Fibroblast of skin of left biceps (primary cell): ENCODE measurements around the gene SLC1A2.

Experiments used
- DNase-seq, 2 experiments: peaks; one replicate each; pipeline ENCODE4 v3.0.0-alpha.2; 2013; ENCODE audit warnings: low read depth in 2 of 2

Gene SLC1A2

DNA sequence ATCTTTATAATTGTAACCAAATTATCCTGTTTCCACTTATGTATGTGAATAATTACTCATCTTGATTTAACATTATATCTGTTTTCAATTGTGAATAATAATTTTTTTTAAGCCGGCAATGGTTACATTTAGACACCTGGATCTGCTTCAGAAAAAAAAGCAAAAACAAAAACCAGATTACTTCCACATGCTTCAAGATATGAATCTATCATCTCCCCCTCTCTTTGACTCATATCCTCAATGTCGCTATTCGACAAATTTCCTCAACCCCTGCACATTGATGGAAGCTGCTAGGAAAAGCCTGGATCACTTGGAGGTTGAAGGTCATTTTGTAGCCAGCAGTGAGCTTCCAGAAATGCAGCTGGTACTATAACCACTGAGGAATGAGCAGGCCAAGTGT is 42.7 kb downstream of the SLC1A2 start:
- DNase-seq: peak in 1 of 2 experiments; percentile 60

DNA sequence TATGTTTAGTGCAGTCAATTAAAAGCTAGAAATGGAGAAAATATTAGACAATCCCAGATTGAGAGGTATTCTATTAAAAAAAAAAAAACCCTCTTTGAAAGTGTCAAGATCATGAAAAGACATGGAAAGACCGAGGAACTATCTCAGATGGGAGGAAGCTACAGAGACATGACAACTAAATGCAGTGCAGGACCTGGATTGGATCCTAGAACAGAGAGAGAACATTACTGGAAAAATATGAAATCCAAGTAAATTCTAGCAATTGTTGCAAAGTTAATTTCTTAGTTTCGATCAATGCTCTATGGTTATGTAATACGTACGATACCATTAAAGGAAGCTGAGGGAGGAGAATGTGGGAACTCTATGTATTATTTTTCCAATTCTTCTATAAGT is 43.2 kb downstream of the SLC1A2 start:
- no peak for DNase-seq

DNA sequence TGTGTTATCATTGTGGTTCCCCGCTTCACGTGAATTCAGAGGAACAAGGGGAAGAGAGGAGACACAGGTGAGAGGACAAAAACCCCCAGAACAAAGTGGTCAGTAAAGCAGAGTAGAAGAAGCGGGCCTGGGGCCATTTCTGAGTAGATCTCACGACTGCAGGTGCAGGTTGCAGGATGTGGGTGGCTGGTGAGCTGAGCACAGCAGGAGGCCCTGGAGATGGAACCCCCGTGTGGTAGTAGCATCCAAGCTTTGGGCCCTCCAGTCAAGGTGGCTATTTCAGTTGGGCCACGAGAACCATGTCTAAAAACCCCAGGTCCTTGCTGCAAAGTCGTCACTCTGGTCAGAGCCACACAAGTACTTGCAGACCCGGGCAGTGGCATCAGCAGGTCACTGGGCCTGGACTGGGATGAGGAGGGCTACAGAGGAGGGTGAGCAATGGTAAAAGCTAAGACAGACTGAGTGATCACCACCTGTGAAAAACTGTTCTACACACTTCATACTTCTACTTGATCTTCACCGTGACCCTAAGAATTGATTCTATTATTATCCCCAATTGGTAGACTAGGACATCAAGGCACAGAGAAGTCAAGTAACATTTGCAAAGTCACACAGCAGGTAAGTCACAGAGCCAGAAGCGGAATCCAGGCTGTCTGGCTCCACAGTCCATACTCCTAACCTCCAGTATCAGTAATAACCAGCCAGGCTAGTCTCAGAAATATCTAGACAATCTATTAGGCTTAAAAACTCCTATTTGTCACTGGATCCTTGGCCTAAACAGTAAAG is 43.8 kb downstream of the SLC1A2 start:
- no peak for DNase-seq

DNA sequence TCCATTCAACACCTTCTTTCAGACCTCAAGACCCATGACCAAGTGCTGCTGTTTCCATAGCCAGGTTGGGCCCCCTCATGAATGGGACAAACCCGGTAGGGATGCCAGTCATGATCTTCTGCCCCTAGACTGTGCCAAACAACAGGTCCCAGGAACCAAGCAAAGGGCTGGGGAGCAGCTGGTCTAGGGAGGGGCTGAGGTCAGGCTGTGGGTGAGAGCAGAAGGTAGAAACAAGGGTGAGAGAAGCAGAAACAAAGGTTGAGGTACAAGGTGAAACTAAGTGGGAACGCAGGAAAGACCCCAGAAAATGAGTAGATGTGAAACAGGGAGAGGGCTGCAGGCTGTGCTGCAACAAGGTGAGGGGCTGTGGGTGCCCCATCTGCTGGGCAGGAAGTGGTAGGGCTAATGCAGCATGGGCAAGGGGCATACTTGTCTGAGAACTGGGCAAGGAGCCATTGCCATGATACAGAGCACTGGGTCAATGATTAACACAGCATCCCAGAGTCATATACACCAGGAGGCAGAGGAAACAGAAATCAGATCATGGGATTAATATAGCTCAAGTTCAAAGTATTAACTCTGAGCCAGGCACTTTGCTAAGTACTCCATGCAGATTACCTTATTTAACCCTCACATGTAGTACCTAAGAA is 45.9 kb downstream of the SLC1A2 start:
- no peak for DNase-seq

DNA sequence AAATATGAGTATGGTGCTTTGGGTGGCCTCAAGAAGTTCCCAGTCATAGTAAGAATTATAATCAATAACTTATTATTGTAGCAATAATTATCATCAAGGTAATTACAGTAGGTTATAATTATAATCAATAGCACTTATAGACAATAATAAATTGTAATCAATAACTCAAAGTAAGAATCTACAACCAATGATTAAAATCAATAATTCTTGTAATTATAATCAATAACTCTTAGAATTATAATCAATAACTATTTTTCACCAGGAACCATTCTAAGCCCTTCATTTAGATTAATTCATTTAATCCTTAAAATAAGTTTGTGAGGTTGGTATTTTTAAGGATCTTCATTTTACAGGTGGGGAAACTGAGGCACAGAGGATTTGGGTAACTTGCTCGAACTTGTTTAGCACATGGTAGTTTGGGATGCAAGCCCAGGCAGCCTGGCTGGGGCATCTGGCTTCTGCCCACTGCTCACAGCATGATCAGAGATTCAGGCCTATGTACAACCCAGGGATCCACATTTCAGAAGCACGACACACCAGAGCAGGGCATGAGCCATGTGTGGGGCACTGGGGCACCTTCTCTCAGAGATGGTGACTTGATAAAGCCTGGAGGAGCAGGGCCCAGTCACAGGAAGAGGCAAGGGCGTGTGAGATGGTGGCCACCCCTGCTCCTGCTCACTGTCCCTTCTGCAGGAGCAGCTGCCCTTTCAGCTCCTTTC is 46.6 kb downstream of the SLC1A2 start:
- DNase-seq: no peak

DNA sequence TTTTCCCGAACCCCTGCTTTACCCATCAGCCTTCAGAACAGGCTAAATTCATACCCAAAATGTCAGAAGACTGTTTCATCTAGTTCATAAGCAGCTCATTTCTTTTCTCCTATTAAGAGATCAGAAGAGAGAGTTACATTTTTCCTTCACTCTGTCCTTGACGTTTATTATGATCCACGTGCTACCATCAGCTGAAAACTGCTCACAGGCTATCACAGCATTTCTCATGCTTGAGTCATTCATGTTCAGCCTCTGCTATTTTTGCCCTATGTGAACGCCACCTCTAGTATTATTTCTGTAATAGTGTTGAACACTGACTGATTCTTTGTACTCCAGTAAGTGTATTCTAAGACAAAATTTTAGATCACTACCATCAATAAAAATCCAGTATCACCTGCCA is 51.9 kb downstream of the SLC1A2 start:
- no peak for DNase-seq

DNA sequence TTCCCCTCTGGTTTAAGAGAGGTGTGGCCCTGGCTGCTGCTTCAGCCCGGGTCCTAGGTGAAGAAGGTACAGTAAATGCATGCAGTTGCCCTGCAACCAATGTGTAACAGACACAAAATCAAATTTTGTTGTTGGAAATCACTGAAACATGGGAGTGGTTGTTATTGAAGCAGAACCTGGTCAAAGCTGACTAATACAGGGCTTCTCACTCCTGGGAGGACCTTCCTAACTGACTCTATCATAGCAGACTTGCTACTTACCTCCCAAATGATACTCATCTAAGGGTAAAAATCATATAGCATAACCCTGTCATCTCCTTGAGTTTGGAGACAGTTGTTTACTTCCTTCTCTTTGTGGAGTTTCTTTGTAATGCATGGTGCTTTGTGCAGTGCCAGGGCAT is 52.6 kb downstream of the SLC1A2 start:
- no peak for DNase-seq

DNA sequence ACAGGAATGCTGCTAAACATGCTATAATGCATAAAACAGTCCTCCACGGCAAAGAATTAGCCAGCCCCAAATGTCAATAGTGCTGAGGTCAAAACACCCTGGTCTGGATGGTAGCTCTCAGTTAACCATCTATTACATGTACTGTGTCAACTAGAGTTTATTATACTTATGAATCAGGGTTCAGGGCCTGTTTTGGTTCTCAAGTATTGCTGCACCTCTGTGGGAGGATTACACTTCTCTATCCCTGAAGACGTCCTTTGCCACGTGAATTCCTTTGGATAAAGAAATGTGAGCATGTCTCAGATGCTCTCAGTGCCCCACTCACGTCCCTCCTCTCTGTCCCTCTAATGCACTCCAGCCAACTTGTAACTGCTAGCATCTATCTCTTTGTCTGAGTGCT is 53.4 kb downstream of the SLC1A2 start:
- no peak for DNase-seq

DNA sequence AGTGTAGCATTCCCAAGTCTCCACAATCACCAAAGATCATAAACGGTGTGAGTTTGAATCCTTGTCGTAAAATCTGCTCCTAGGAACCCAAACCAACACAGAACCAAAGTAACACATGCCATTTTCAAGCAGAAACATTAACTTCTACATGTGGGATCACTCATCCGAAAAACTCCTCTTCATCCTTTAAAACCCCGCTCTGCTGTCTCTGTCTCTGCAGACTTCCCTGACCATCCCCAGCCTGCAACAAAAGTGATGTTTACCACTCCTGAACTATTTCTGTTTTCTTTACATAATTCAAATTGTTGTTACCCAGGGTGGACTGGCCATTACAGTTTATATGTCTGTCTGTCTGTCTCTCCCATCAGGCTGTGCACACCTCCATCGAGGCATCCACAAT is 54.0 kb downstream of the SLC1A2 start:
- DNase-seq: no peak

DNA sequence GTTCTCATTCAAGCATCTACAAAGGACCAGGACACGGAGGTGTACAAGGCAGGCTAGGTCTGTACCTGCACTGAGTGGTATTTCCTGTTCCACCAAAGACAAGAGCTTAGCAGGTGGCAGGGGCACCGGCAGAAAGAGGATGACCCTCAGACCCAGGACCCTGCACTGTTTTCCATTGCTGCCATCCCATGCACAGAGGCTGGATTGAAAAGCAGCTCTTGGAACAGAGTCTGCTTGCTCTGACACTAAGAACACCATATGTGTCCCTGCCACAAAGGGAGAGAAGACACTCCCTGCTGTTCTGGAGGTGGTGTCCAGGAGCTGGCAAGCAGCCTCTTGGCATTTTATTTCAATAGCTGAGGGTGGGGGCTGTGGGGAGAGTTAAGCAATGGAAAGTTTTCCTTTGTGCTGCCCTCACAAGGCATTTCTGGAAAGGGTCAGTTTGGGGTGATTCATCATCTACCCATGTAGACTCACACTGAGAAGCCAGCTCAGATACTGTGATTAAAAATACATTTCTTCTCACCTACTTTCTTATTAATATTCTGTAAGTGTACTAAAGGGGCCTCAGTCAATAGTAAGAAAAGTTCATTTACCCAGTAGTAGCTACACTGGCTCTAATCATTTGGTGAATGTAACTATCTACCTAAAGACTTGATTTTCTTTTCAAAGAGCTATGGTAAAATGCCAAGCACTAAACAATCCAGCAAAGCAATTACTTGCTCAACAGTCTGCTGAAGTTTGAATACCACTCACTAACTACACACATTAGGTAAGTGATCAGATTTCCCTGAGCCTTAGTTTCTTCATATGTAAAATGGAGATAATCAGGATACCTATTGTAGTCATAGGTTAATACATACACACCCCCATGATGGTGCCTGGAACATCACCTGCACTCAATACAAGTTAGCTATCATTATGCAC is 55.2 kb downstream of the SLC1A2 start:
- DNase-seq: no peak

DNA sequence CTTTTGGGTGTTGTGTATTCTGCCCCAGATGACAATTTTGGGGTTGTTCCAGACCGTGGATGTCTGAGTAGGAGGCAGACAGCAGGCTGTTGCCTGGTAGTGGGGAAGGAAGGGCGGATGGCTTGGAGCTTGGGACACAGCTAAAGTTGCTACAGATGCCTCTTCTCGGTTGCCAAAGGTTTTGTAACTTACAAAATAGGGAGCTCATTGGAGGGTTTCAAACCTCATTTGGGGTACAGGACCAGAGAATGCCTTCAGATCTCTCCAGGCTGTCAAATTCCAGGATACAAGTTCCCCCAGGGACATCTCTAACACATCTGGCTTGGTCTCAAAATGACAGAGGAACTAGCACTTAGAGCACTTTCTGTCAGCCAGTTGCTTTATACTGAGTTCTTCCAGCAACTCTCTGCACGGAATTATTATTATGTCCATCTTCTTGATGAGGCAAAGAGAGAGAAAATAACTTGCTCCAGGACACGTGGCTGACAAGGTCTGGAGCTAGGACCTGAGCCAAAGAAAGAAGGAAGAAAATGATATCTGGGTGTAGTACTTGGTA is 56.0 kb downstream of the SLC1A2 start:
- DNase-seq: no peak

DNA sequence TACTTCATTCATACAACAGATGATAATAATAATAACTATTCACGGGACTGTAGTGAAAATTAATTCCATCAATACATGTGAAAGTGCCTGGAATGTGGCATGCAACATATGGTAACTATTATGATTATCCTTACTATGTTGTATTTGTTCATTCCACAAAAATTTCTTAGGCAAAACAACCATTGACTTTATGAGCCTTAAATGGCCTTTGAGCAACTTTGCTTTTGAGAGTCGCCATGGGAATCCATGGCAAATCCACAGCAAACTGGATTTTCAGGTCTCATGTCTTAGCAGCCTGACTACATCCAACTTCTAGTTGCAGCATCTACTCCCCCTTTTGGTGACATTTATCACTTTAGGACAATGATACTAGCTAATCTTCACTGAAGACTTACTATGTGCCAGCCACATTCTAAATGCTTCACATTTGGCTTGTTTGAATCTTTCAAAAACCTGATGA is 56.8 kb downstream of the SLC1A2 start:
- peak; percentile 70 to 76 for DNase-seq

DNA sequence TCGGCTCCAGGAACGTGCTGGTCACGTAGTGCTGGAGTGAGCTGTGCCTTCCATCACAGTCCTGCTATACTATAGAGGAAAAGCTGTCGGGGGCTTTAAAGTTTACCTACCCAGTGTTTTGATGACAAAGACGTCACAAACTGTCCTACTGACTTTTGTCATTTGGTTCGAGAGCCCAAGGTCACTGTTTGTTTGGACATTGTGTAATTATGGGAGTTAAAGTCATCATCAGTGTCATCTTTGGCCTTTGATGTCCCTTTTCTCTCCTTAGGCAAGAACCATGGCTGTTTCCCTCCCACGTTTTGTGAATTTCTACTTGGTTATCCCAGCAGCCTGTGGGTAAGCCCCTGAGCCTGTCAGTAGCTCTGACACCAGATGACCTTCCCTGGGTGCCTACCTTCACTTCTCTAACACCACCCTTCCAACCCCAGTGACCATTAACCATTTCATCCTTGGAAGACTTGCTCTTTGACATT is 59.3 kb downstream of the SLC1A2 start:
- DNase-seq: no peak

DNA sequence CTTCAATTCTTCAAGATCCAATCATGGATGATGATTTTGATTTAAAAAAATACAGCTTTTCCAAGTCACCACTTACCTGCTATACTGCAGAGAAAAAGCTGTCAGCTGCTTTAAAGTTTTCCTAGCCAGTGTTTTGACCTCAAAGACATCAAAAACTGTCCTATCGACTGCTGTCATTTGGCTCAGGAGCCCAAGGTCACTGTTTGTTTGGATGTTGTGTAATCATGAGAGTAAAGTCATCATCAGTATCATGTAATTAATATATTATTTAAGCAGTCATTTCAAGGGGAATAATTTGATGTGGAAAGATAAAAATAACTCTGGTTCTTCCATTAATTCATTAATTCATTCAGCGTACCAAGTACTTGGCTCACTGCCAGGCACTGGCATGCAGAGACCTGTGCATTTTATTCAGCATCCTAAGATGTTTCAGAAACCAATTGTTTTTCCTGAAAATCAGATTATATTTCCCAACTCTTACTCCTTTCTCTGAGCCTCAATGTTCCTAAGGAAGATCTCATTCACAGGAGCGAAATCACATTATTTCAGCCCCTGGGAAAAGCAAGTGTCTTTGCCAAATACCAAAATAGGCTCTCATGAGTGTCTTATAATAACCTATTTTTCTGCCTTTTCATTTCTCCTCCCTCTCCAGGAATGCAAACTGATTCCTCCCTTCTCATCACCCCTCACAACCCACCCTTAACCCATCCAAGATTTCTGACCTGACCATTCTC is 59.9 kb downstream of the SLC1A2 start:
- DNase-seq: no peak

DNA sequence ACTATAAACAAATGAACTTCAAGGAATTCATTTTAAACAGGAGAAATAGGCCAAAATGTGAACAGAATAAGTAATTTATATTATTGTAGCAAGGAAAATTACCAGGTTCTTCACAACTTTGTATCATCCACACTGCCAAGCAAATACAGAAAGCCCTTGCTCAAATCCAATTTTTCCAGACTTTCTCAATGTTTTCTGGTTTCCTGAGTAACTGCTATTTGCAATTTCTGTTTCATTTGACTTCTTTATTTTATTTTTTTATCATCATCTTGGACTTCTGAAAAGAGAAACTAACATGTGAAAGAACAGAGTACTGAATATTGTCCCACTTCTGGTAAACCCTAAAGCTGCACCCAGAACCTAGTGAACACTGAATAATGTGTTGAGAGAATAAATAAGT is 61.0 kb downstream of the SLC1A2 start:
- no peak for DNase-seq

DNA sequence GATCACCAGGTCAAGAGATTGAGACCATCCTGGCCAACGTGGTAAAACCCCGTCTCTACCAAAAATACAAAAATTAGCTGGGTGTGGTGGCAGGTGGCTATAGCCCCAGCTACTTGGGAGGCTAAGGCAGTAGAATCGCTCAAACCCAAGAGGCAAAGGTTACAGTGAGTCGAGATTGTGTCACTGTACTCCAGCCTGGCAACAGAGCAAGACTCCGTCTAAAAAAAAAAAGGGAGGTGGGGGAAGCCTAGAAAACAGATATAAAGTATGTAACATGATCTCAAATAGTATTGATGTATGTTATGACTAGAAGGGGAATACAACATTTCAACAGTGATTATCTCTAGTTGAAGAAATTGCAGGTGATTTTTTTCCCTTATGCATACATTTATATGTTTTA is 61.4 kb downstream of the SLC1A2 start:
- no peak for DNase-seq

DNA sequence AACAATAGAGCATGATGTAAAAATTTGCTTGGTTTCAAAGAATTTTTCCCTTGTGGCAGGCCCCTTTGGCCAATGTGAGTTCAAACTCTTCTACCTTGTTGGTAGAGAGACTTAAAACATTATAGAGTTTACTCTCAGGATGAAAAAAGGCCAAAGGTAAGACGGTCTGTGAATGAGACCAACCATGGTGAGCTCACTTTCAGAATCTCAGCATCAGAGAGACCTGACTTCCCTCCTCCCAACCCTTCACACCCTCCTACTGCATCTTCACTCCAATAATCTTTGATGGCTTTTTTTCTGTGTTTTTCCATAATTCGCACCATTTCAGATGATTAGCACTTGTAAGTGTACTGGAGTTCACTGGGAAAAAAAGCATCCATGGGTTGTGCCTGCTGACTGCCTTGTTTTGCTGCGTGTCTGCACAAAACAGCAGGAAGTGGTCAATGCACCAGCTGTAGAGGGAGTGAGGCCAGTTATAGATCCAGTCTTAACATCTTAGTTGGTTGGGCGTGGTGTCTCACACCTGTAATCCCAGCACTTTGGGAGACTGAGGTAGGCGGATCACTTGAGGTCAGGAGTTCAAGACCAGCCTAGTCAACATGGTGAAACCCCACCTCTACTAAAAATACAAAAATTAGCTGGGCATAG is 64.1 kb downstream of the SLC1A2 start:
- no peak for DNase-seq

DNA sequence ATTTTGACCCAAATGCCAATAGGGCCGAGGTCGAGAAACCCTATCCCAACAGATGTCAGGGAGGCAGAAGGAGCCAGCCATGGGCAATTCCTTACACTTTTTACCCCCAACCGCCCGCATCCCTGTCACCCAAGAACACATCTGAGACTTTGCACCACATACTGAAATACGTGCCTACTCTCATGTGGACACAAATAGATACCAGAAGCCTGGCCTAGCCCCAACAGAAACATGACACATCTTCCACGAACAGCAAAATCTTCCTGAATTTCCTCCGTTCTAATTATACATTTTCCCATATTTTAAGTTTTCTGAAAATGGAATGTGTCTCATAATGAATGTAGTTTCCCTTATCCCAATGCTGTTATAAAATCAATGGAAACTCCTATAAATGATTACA is 64.7 kb downstream of the SLC1A2 start:
- no peak for DNase-seq

DNA sequence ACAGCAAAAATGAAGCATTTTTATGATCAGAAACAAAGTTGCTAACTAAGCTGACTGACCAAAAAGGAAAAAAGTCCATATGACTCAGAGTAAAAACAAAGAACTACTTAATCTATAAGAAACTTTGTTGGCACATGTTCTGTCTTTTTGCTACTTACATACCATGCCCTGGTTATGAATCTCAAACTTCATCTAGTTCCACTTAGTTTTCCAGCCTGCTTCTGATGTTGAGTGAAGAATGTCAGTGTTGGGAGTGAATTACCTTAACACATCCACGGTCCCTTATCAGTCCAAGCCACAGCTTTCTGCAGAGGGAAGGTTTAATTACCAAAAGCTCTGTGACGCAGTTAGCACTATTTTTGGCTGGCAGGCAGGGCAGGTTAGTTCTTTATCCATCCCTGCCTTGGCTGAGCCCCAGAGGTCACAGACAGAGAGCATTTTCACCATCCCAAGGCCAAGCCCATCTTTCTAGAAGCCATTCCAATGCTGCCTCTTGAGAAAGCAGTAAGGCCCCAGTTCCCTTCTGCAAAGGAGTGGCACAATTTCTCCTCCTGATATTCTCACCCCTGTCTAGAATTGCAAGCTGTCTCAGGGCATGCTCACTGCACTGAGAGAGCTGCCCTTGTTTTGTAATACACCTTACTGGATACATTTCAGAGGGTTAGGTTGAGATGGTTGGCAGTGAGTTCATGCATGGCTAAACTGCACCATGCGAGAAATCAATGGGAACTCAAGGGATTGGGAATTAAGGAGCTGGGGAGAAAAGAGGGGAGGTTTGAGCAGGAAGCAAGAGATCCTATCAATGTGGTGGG is 67.1 kb downstream of the SLC1A2 start:
- peak in 1 of 2 experiments; percentile 58 for DNase-seq
